Measurements from ENCODE around the gene OSBPL6. TPM values are rescaled to one million over a fixed set of nuclear protein-coding genes. Genes with fewer than 3 reads are reported as not detected.

OSBPL6 gene
- total and polyA plus RNA-seq, 2 of the 13 experiments (the other 11 are each of a cell fraction or from before 2014, with no cell fraction given), result 0.03 to 0.11 TPM

- CTCF ChIA-PET (ENCODE audit: low intra/inter-chr PET ratio, low total read pairs), result no interaction called here
- 39% methylated on average over 8 of the region's 8 CpGs for WGBS (ENCODE audit: low lambda C conversion rate)
- no peaks in the 10 kb centered on the region for H3K27me3 ChIP-seq (ENCODE audit: control insufficient read depth in 1 of 2, insufficient read depth in 2 of 2, low read length in 2 of 2)
- ATAC-seq (no peak), DNase-seq (ENCODE audit: low spot score) (no peak), FAIRE-seq (no peak)
- POLR2A ChIA-PET, result no interaction called here
- no peak overlapping the region for H3K4me2 ChIP-seq (ENCODE audit: low read depth, low read length)
- H2AFZ ChIP-seq (ENCODE audit: low read length), result no peak overlapping the region
- H3K79me2 ChIP-seq (ENCODE audit: insufficient read depth, low read length), result no peaks in the 10 kb centered on the region
- H3K9ac ChIP-seq (ENCODE audit: insufficient read depth, low read depth, low read length), result no peak overlapping the region
- no TSS peak for BruUV-seq (replicated peaks)
- no peak overlapping the region for H3K4me3 ChIP-seq (replicated peaks in 1 of 3; ENCODE audit: insufficient read depth in 1 of 3, low read depth in 2 of 3, low read length in 3 of 3)
- no peaks in the 10 kb centered on the region for H3K9me3 ChIP-seq (ENCODE audit: low read length)
- no peaks in the 10 kb centered on the region for H4K20me1 ChIP-seq (ENCODE audit: insufficient read depth, low read length)
- peaks cover 27% of the 10 kb centered on the region for H3K4me1 ChIP-seq (ENCODE audit: insufficient read depth, low read length)
- H3K27ac ChIP-seq (ENCODE audit: extremely low read length, insufficient read depth, low read length), result no peak overlapping the region
- intact Hi-C loops (cut with micrococcal nuclease; ENCODE audit: unreplicated experiment) (no loop called here), in situ Hi-C loops (cut with HindIII; ENCODE audit: extremely low pct_ligation_motif_present, low pct_unique_long_range_greater_than_20kb) (no loop called here)
- TF ChIP-seq PHF20 (CRISPR knock-in tag; IDR thresholded peaks at IDR 0.05) (no peak), ZNF446 (CRISPR knock-in tag; IDR thresholded peaks at IDR 0.05) (no peak), ZNF121 (CRISPR knock-in tag; IDR thresholded peaks at IDR 0.05) (no peak), KDM3A (CRISPR knock-in tag; IDR thresholded peaks at IDR 0.05; ENCODE audit: low read depth) (no peak), ZNF512B (CRISPR knock-in tag; IDR thresholded peaks at IDR 0.05; ENCODE audit: borderline replicate concordance) (no peak), ZNF501 (CRISPR knock-in tag; IDR thresholded peaks at IDR 0.05) (no peak), NFATC3 (CRISPR knock-in tag; IDR thresholded peaks at IDR 0.05) (no peak), HMG20A (CRISPR knock-in tag; IDR thresholded peaks at IDR 0.05; ENCODE audit: borderline replicate concordance) (no peak), ZNF350 (CRISPR knock-in tag; IDR thresholded peaks at IDR 0.05; ENCODE audit: borderline replicate concordance, low read depth) (no peak), BHLHE40 (IDR thresholded peaks at IDR 0.05; ENCODE audit: low read length) (no peak), RBAK (CRISPR knock-in tag; IDR thresholded peaks at IDR 0.05) (no peak), IKZF4 (CRISPR knock-in tag; IDR thresholded peaks at IDR 0.05; ENCODE audit: borderline replicate concordance, low read depth, not compliant biosample characterization) (no peak), TOE1 (CRISPR knock-in tag; IDR thresholded peaks at IDR 0.05) (no peak), FOXO1 (CRISPR knock-in tag; IDR thresholded peaks at IDR 0.05) (no peak), TFE3 (CRISPR knock-in tag; IDR thresholded peaks at IDR 0.05) (no peak), FOXM1 (CRISPR knock-in tag; IDR thresholded peaks at IDR 0.05) (no peak)
- no peaks in the 10 kb centered on the region for H3K36me3 ChIP-seq (replicated peaks in 1 of 2; ENCODE audit: control insufficient read depth in 1 of 2, insufficient read depth in 2 of 2, low read length in 2 of 2)
Measured at GRCh38 chr2:178282075-178282815, 87.9 kb downstream of the OSBPL6 start.
